Embryonic facial prominence (tissue), 1 donor: ENCODE measurements around the gene PIGL.
"Not testable (repeated sequence)": the region's sequence is repeated elsewhere in the genome, so short reads cannot be mapped to it uniquely, and the experiment has no call there.

Source experiments
- DNase-seq: peaks from one replicate; pipeline ENCODE4 v3.0.0-alpha.2; 2016; ENCODE audit errors: extremely low spot score

The PIGL gene

GRCh38 chr17:16273929-16274339 is 56.9 kb downstream of the PIGL start:
- DNase-seq = no peak

GRCh38 chr17:16275024-16275423 is 58.0 kb downstream of the PIGL start:
- no peak for DNase-seq

- DNase-seq = no peak
Observed at GRCh38 chr17:16277163-16277562, 60.2 kb downstream of the PIGL start.

GRCh38 chr17:16281351-16281750 is 64.3 kb downstream of the PIGL start:
- DNase-seq = no peak

GRCh38 chr17:16282522-16282921 is 65.5 kb downstream of the PIGL start:
- DNase-seq = no peak

- no peak for DNase-seq
Observed at GRCh38 chr17:16283705-16284104, 66.7 kb downstream of the PIGL start.

- no peak for DNase-seq
Observed at GRCh38 chr17:16285646-16286008, 68.6 kb downstream of the PIGL start.

- DNase-seq = no peak
Observed at GRCh38 chr17:16286009-16286946, 69.3 kb downstream of the PIGL start.

- DNase-seq = no peak
Observed at GRCh38 chr17:16286947-16287562, 70.0 kb downstream of the PIGL start.

GRCh38 chr17:16287563-16288027 is 70.6 kb downstream of the PIGL start:
- DNase-seq = peak; percentile 60

- DNase-seq = no peak
Observed at GRCh38 chr17:16288860-16289571, 72.0 kb downstream of the PIGL start.

GRCh38 chr17:16293931-16294330 is 76.9 kb downstream of the PIGL start:
- DNase-seq = no peak

- no peak for DNase-seq
Observed at GRCh38 chr17:16294560-16294959, 77.5 kb downstream of the PIGL start.

GRCh38 chr17:16296072-16296471 is 79.1 kb downstream of the PIGL start:
- DNase-seq = not testable (repeated sequence)

- no peak for DNase-seq
Observed at GRCh38 chr17:16297367-16298139, 80.5 kb downstream of the PIGL start.

- DNase-seq = no peak
Observed at GRCh38 chr17:16298140-16298662, 81.2 kb downstream of the PIGL start.

GRCh38 chr17:16300554-16300953 is 83.5 kb downstream of the PIGL start:
- DNase-seq = no peak

GRCh38 chr17:16301963-16302855 is 85.2 kb downstream of the PIGL start:
- DNase-seq = no peak

GRCh38 chr17:16302856-16303255 is 85.8 kb downstream of the PIGL start:
- no peak for DNase-seq

- no peak for DNase-seq
Observed at GRCh38 chr17:16304830-16305229, 87.8 kb downstream of the PIGL start.
